A549 (cell line): Measurements from ENCODE around the gene CTBP2. TPM values are rescaled to one million over a fixed set of nuclear protein-coding genes. Genes with fewer than 3 reads are reported as not detected.

Source experiments
- ATAC-seq, 2 experiments: fragments of 200-7000 bp in 1 of 2; fragments of >200 bp in 1 of 2; cut with Nextera tagmentation in 1 of 2; cut with Tn5 transposase in 1 of 2; 3 replicates each; pipeline versions ENCODE4 v1.8.0 to v1.9.1; 2018 to 2020; ENCODE audit warnings: mild to moderate bottlenecking in 1 of 2, moderate library complexity in 1 of 2
- CTCF ChIA-PET: fragments of 300-600 bp; sonication (Branson Sonifier 250); formaldehyde crosslinking; extraction: SDS; loops from one replicate; lab custom pipeline; 2021; ENCODE audit warnings: antibody characterized with exemption, inconsistent platforms; lab: Yijun Ruan, JAX
- POLR2A ChIA-PET: fragments of 350-600 bp; formaldehyde crosslinking; extraction: SDS; loops from one replicate; lab custom pipeline; 2021; ENCODE audit warnings: antibody characterized with exemption, inconsistent platforms; lab: Yijun Ruan, JAX
- DNase-seq, 2 experiments: peaks; one replicate each; pipeline versions ENCODE4 v3.0.0 to v3.0.0-alpha.2; 2011 to 2016; ENCODE audit warnings: low read depth in 1 of 2, low spot score in 1 of 2
- FAIRE-seq: peaks from 2 replicates; lab custom pipeline; 2011; peaks lifted over from hg19 to GRCh38; lab: Jason Lieb, UNC
- H3K27ac ChIP-seq, 2 experiments: fragments of >200 bp; sonication (Bioruptor Twin); formaldehyde crosslinking; 3 replicates each; pipeline ENCODE4 v1.5.1; 2016 to 2017
- H3K4me1 ChIP-seq: fragments of >200 bp; sonication (Bioruptor Twin); formaldehyde crosslinking; 3 replicates; pipeline ENCODE4 v1.6.1; 2016
- H3K4me2 ChIP-seq: fragments of >200 bp; sonication (Bioruptor Twin); formaldehyde crosslinking; 3 replicates; pipeline ENCODE4 v1.6.1; 2016
- H3K4me3 ChIP-seq: fragments of >200 bp; sonication (Bioruptor Twin); formaldehyde crosslinking; 3 replicates; pipeline ENCODE4 v1.5.1; 2016
- H3K9me3 ChIP-seq: fragments of >200 bp; sonication (Bioruptor Twin); formaldehyde crosslinking; 3 replicates; pipeline ENCODE4 v1.6.1; 2016
- ATOH8 ChIP-seq: fragments of 250-450 bp; sonication (Bioruptor Pico); IDR thresholded peaks from 2 replicates; pipeline ENCODE4 v1.5.0; 2020; ENCODE audit warnings: low read depth, mild to moderate bottlenecking, moderate library complexity
- BCL3 ChIP-seq: fragments of >200 bp; sonication (Bioruptor Twin); formaldehyde crosslinking; IDR thresholded peaks from 3 replicates; pipeline ENCODE4 v1.6.1; 2016
- CHD2 ChIP-seq: fragments of 150-350 bp; IDR thresholded peaks from 2 replicates; pipeline ENCODE4 v1.6.1; 2014; ENCODE audit warnings: low read length; ENCODE audit not compliant: partially characterized antibody
- E2F6 ChIP-seq: IDR thresholded peaks from 2 replicates; pipeline ENCODE4 v1.6.1; 2012; ENCODE audit warnings: low read depth, borderline replicate concordance
- MAFK ChIP-seq: fragments of 450-650 bp; IDR thresholded peaks from 2 replicates; pipeline ENCODE4 v1.6.1; 2014; ENCODE audit not compliant: partially characterized antibody
- MYC ChIP-seq: IDR thresholded peaks from 2 replicates; pipeline ENCODE4 v1.6.1; 2012; ENCODE audit warnings: mild to moderate bottlenecking, inconsistent platforms, low read length, improper control_type of control experiment, borderline replicate concordance
- NR3C1 ChIP-seq: fragments of >200 bp; sonication (Bioruptor Twin); formaldehyde crosslinking; IDR thresholded peaks from 3 replicates; pipeline ENCODE4 v1.6.1; 2017
- RARB ChIP-seq: fragments of 250-450 bp; sonication (Bioruptor Pico); IDR thresholded peaks from 2 replicates; pipeline ENCODE4 v1.8.0; 2021; ENCODE audit warnings: mild to moderate bottlenecking, moderate library complexity
- RCOR1 ChIP-seq: fragments of 150-350 bp; IDR thresholded peaks from 2 replicates; pipeline ENCODE4 v1.6.1; 2014; ENCODE audit warnings: antibody characterized with exemption, low read length, low read depth
- REST ChIP-seq: fragments of 200-600 bp; sonication (generic); IDR thresholded peaks from 2 replicates; pipeline ENCODE4 v1.6.1; 2016; ENCODE audit warnings: antibody characterized with exemption, mild to moderate bottlenecking, moderate library complexity
- USF2 ChIP-seq: fragments of 450-650 bp; IDR thresholded peaks from 2 replicates; pipeline ENCODE4 v1.6.1; 2014; ENCODE audit warnings: antibody characterized with exemption
- WGBS: methylation state at CpG from one replicate; pipeline ENCODE4 v1.1.6; 2017; ENCODE audit errors: missing lambda C conversion rate; 5-methylcytosine and 5-hydroxymethylcytosine counted together
- polyA plus RNA-seq, 4 experiments: library from polyadenylated mRNA; depleted of rRNA in 3 of 4; stranded (reverse); fragments of >200 nt; fragmentation: RNase III in 1 of 4; extraction: RNeasy Plus Mini Kit Qiagen cat#74134 plus additional on column Dnase treatment in 1 of 4; gene quantifications; 2 replicates in 3 of 4; 3 replicates in 1 of 4; pipeline ENCODE4 v1.2.3, GENCODE V29; 2011 to 2017

Gene CTBP2
- polyA plus RNA-seq, 2 of the 4 experiments (the other 2 are of a cell fraction): 74.9 to 78.9 TPM

- TF ChIP-seq REST (no peak), MYC (no peak), MAFK (no peak), RARB (no peak)
Measured at GRCh38 chr10:125032474-125033020, 127.8 kb downstream of the CTBP2 start (continued).

- Histone ChIP-seq H3K9me3 (no peaks in the 10 kb centered on the region), H3K4me2 (no peak overlapping the region), H3K27ac (no peak overlapping the region), H3K4me1 (peaks cover 27% of the 10 kb centered on the region), H3K4me3 (no peak overlapping the region)
- ChIA-PET CTCF (interaction anchor here (1.4 kb wide), 1 partner anchor 17 kb away, joined by 4 read pairs; no protein-coding TSS in a partner anchor), POLR2A (no interaction called here)
- FAIRE-seq (no peak), ATAC-seq (no peak), DNase-seq (no peak)
- TF ChIP-seq E2F6: no peak
- no peak for TF ChIP-seq ATOH8 (CRISPR knock-in tag)
- no peak for TF ChIP-seq BCL3
- TF ChIP-seq USF2: no peak
- TF ChIP-seq REST: no peak
- TF ChIP-seq CHD2: no peak
- no peak for TF ChIP-seq RCOR1
- no peak for TF ChIP-seq NR3C1
- WGBS: 93% methylated on average over 10 of the region's 10 CpGs
Measured at GRCh38 chr10:125030567-125031197, 129.7 kb downstream of the CTBP2 start.
